Neural cell (in vitro differentiated cells): Measurements from ENCODE around the gene PDE1A. TPM values are rescaled to one million over a fixed set of nuclear protein-coding genes. Genes with fewer than 3 reads are reported as not detected.

Source experiments
- H2AFZ ChIP-seq: fragments of 200-600, 300-800 bp; sonication (generic), shearing (Covaris generic); 2 replicates; pipeline ENCODE4 v1.6.0; 2014; ENCODE audit warnings: low read depth, mild to moderate bottlenecking, antibody characterized with exemption, low read length, moderate library complexity
- H3F3A ChIP-seq: fragments of 200-600 bp; shearing (Covaris generic); 2 replicates; pipeline ENCODE4 v1.6.1; 2016; ENCODE audit warnings: mild to moderate bottlenecking, moderate library complexity, mixed read lengths, antibody characterized with exemption, low read length; ENCODE audit not compliant: insufficient read depth, poor library complexity, severe bottlenecking
- H3K27ac ChIP-seq: fragments of 200-600, 300-800 bp; sonication (generic), shearing (Covaris generic); 2 replicates; pipeline ENCODE4 v1.5.1; 2014; ENCODE audit warnings: mild to moderate bottlenecking, low read length, moderate library complexity
- H3K27me3 ChIP-seq: fragments of 300-800, 200-600 bp; sonication (generic), shearing (Covaris generic); 2 replicates; pipeline ENCODE4 v1.6.0; 2014; ENCODE audit warnings: mild to moderate bottlenecking, low read depth, low read length, moderate library complexity; ENCODE audit not compliant: insufficient read depth
- H3K36me3 ChIP-seq: fragments of 300-800, 200-600 bp; sonication (generic), shearing (Covaris generic); 2 replicates; pipeline ENCODE4 v1.5.1; 2014; ENCODE audit warnings: mild to moderate bottlenecking, antibody characterized with exemption, low read length, moderate library complexity; ENCODE audit not compliant: insufficient read depth
- H3K4me2 ChIP-seq: fragments of 300-800, 200-600 bp; sonication (generic), shearing (Covaris generic); 2 replicates; pipeline ENCODE4 v1.6.0; 2014; ENCODE audit warnings: mild to moderate bottlenecking, low read length
- H3K4me3 ChIP-seq: fragments of 300-800, 200-600 bp; sonication (generic), shearing (Covaris generic); 2 replicates; pipeline ENCODE4 v1.5.1; 2014; ENCODE audit warnings: mild to moderate bottlenecking, low read length, moderate library complexity
- H3K79me2 ChIP-seq: fragments of 200-600 bp; shearing (Covaris generic); replicated peaks from 2 replicates; pipeline ENCODE4 v1.6.0; 2014; ENCODE audit warnings: mild to moderate bottlenecking, low read length, moderate library complexity; ENCODE audit not compliant: insufficient read depth
- H3K9ac ChIP-seq: fragments of 300-800, 200-600 bp; sonication (generic), shearing (Covaris generic); 2 replicates; pipeline ENCODE4 v1.6.1; 2016; ENCODE audit warnings: mild to moderate bottlenecking, low read length, mixed read lengths
- H3K9me2 ChIP-seq: fragments of 200-600 bp; shearing (Covaris generic); 2 replicates; pipeline ENCODE4 v1.6.1; 2016; ENCODE audit warnings: mild to moderate bottlenecking, low read length, mixed read lengths; ENCODE audit not compliant: insufficient read depth
- H3K9me3 ChIP-seq: fragments of 200-600, 300-800 bp; sonication (generic), shearing (Covaris generic); 2 replicates; pipeline ENCODE4 v1.6.1; 2016; ENCODE audit warnings: mild to moderate bottlenecking, mixed run types, low read length, moderate library complexity, mixed read lengths
- H4K20me1 ChIP-seq: fragments of 200-600 bp; shearing (Covaris generic); 2 replicates; pipeline ENCODE4 v1.6.1; 2016; ENCODE audit warnings: mild to moderate bottlenecking, mixed run types; ENCODE audit not compliant: insufficient read depth
- CTCF ChIP-seq: fragments of 450-650 bp; IDR thresholded peaks from 2 replicates; pipeline ENCODE4 v1.5.1; 2014; ENCODE audit warnings: antibody characterized with exemption, mild to moderate bottlenecking, moderate library complexity; ENCODE audit not compliant: poor library complexity, severe bottlenecking
- EP300 ChIP-seq: fragments of 450-650 bp; conservative IDR thresholded peaks from 2 replicates; pipeline ENCODE4 v1.6.1; 2014; ENCODE audit warnings: antibody characterized with exemption, mild to moderate bottlenecking, moderate library complexity; ENCODE audit not compliant: poor library complexity, severe bottlenecking
- EZH2 ChIP-seq: fragments of 200-600, 300-800 bp; shearing (Covaris generic), sonication (generic); IDR thresholded peaks from 2 replicates; pipeline ENCODE4 v1.6.1; 2014; ENCODE audit warnings: antibody characterized with exemption, low read length, borderline replicate concordance, mild to moderate bottlenecking; ENCODE audit not compliant: insufficient read depth, poor library complexity, severe bottlenecking
- MXI1 ChIP-seq: fragments of 450-650 bp; conservative IDR thresholded peaks from 2 replicates; pipeline ENCODE4 v1.6.1; 2014; ENCODE audit warnings: antibody characterized with exemption, mild to moderate bottlenecking; ENCODE audit not compliant: poor library complexity, severe bottlenecking
- POLR2AphosphoS5 ChIP-seq: IDR thresholded peaks from 2 replicates; pipeline ENCODE4 v1.6.1; 2012
- RAD21 ChIP-seq: fragments of 450-650 bp; conservative IDR thresholded peaks from 2 replicates; pipeline ENCODE4 v1.6.1; 2014; ENCODE audit warnings: antibody characterized with exemption, mild to moderate bottlenecking, moderate library complexity
- REST ChIP-seq: IDR thresholded peaks from 2 replicates; pipeline ENCODE4 v1.6.1; 2012; ENCODE audit warnings: borderline replicate concordance
- SMC3 ChIP-seq: fragments of 450-650 bp; conservative IDR thresholded peaks from 2 replicates; pipeline ENCODE4 v1.6.1; 2014; ENCODE audit warnings: antibody characterized with exemption, mild to moderate bottlenecking, moderate library complexity; ENCODE audit not compliant: poor library complexity
- TAF1 ChIP-seq: IDR thresholded peaks from 2 replicates; pipeline ENCODE4 v1.6.1; 2012; ENCODE audit warnings: low read depth
- polyA plus RNA-seq: library from polyadenylated mRNA; depleted of rRNA; stranded (reverse); fragments of >200 nt; gene quantifications from 2 replicates; pipeline ENCODE4 v1.2.3, GENCODE V29; 2014

PDE1A gene
- polyA plus RNA-seq, 1 donor from 2014 or later = 1.6 TPM

- Histone ChIP-seq H3F3A (no peaks in the 10 kb centered on the region), H3K4me2 (no peak overlapping the region), H3K36me3 (no peaks in the 10 kb centered on the region), H2AFZ (no peak overlapping the region), H3K9ac (no peak overlapping the region), H3K79me2 (no peaks in the 10 kb centered on the region), H3K4me3 (no peak overlapping the region), H4K20me1 (no peaks in the 10 kb centered on the region), H3K27ac (no peak overlapping the region), H3K27me3 (peaks cover 4% of the 10 kb centered on the region), H3K9me2 (no peaks in the 10 kb centered on the region), H3K9me3 (no peaks in the 10 kb centered on the region)
- TF ChIP-seq SMC3 (no peak), REST (no peak), CTCF (no peak), POLR2AphosphoS5 (no peak), EZH2 (no peak), MXI1 (no peak), TAF1 (no peak), RAD21 (no peak), EP300 (no peak)
Measured at GRCh38 chr2:182267971-182268370, 158.9 kb downstream of the PDE1A start.

GRCh38 chr2:182266909-182267308 is 159.9 kb downstream of the PDE1A start:
- Histone ChIP-seq H3K4me3 (no peak overlapping the region), H4K20me1 (no peaks in the 10 kb centered on the region), H3K36me3 (no peaks in the 10 kb centered on the region), H3K27ac (no peak overlapping the region), H3F3A (no peaks in the 10 kb centered on the region), H3K4me2 (no peak overlapping the region), H2AFZ (no peak overlapping the region), H3K79me2 (no peaks in the 10 kb centered on the region), H3K9me3 (no peaks in the 10 kb centered on the region), H3K9me2 (no peaks in the 10 kb centered on the region), H3K9ac (no peak overlapping the region), H3K27me3 (peaks cover 4% of the 10 kb centered on the region)
- no peak for TF ChIP-seq REST
- TF ChIP-seq EZH2 = no peak
- TF ChIP-seq SMC3 = no peak
- TF ChIP-seq TAF1 = no peak
